Esophagus squamous epithelium (tissue), 4 donors: ENCODE data around the gene PRR23C.

Experiments used
- CTCF ChIP-seq, 6 experiments: fragments of 450-650 bp in 4 of 6; fragments of 200-600 bp in 2 of 6; sonication (generic) in 2 of 6; IDR thresholded peaks; one replicate each; pipeline ENCODE4 v1.5.1; 2016 to 2019; ENCODE audit warnings: antibody characterized with exemption in 6 of 6, mild to moderate bottlenecking in 4 of 6, moderate library complexity in 4 of 6
- POLR2A ChIP-seq, 4 donors: fragments of 450-650 bp; IDR thresholded peaks; one replicate each; pipeline ENCODE4 v1.6.1; 2017; ENCODE audit warnings: antibody characterized with exemption in 4 of 4, mild to moderate bottlenecking in 4 of 4, moderate library complexity in 3 of 4

- TF ChIP-seq POLR2A (IDR thresholded peaks at IDR 0.05): no peak
- TF ChIP-seq CTCF (IDR thresholded peaks at IDR 0.05): no peak
Observed at GRCh38 chr3:139020036-139020867, 24.4 kb downstream of the PRR23C start.
